GM12878 (cell line): ENCODE measurements around the gene IRF9. TPM values are rescaled to one million over a fixed set of nuclear protein-coding genes. Genes with fewer than 3 reads are reported as not detected.

Experiments used
- ATAC-seq: fragments of 200-7000 bp; cut with Tn5 transposase; 3 replicates; pipeline ENCODE4 v1.9.1; 2020; ENCODE audit warnings: mild to moderate bottlenecking, moderate library complexity
- BruUV-seq: library from RNA; stranded (reverse); fragments of 400-500 nt; replicated peaks from 2 replicates; lab custom pipeline; 2021; lab: Mats Ljungman, UMichigan
- CTCF ChIA-PET: fragments of 300-600 bp; sonication (Branson Sonifier 250); formaldehyde crosslinking; extraction: SDS; loops from one replicate; lab custom pipeline; 2021; ENCODE audit warnings: inconsistent platforms; lab: Yijun Ruan, JAX
- POLR2A ChIA-PET: fragments of 350-600 bp; formaldehyde crosslinking; extraction: SDS; loops from one replicate; lab custom pipeline; 2021; ENCODE audit warnings: inconsistent platforms; lab: Charles Lee
- RAD21 ChIA-PET: fragments of 300-600 bp; sonication (Branson Sonifier 250); formaldehyde crosslinking; loops from one replicate; lab custom pipeline; 2023; ENCODE audit warnings: antibody characterized with exemption; ENCODE audit not compliant: unreplicated experiment; lab: Charles Lee
- SMC1A ChIA-PET: fragments of 300-600 bp; sonication (Branson Sonifier 250); formaldehyde crosslinking; loops from one replicate; lab custom pipeline; 2023; ENCODE audit not compliant: unreplicated experiment, uncharacterized antibody; lab: Charles Lee
- DNase-seq: peaks from one replicate; pipeline ENCODE4 v3.0.0-alpha.2; 2011; ENCODE audit warnings: low read depth, low spot score
- FAIRE-seq: peaks from 3 replicates; lab custom pipeline; 2011; peaks lifted over from hg19 to GRCh38; lab: Jason Lieb, UNC
- H2AFZ ChIP-seq: 2 replicates; pipeline ENCODE4 v1.6.0; 2011; ENCODE audit warnings: low read depth, low read length, control low read depth; ENCODE audit not compliant: control insufficient read depth
- H3K27ac ChIP-seq: 2 replicates; pipeline ENCODE4 v1.5.1; 2011; ENCODE audit warnings: control low read depth; ENCODE audit not compliant: control insufficient read depth, insufficient read depth
- H3K27me3 ChIP-seq, 2 experiments: replicated peaks in 1 of 2; 2 replicates each; pipeline versions ENCODE4 v1.6.0 to v1.6.1; 2011; ENCODE audit warnings: low read length in 1 of 2; ENCODE audit not compliant: control insufficient read depth in 2 of 2, insufficient read depth in 2 of 2
- H3K36me3 ChIP-seq, 2 experiments: 2 replicates each; pipeline ENCODE4 v1.5.1; 2011; ENCODE audit warnings: low read length in 1 of 2; ENCODE audit not compliant: control insufficient read depth in 2 of 2, insufficient read depth in 2 of 2
- H3K4me1 ChIP-seq: 2 replicates; pipeline ENCODE4 v1.6.1; 2011; ENCODE audit warnings: mild to moderate bottlenecking, low read length, moderate library complexity, mixed read lengths; ENCODE audit not compliant: control insufficient read depth, insufficient read depth
- H3K4me2 ChIP-seq: 2 replicates; pipeline ENCODE4 v1.6.0; 2011; ENCODE audit warnings: control low read depth; ENCODE audit not compliant: control insufficient read depth, insufficient read depth
- H3K4me3 ChIP-seq: fragments of 200-600 bp; sonication (generic); 2 replicates; pipeline ENCODE4 v1.5.1; 2016
- H3K79me2 ChIP-seq: 2 replicates; pipeline ENCODE4 v1.6.0; 2011; ENCODE audit warnings: low read length; ENCODE audit not compliant: control insufficient read depth, insufficient read depth
- H3K9ac ChIP-seq: 2 replicates; pipeline ENCODE4 v1.8.0; 2011; ENCODE audit warnings: low read length, control low read depth, mixed read lengths; ENCODE audit not compliant: control insufficient read depth, insufficient read depth
- H3K9me3 ChIP-seq: replicated peaks from 3 replicates; pipeline ENCODE4 v1.5.1; 2011; ENCODE audit warnings: mild to moderate bottlenecking, low read length; ENCODE audit not compliant: control insufficient read depth, insufficient read depth
- H4K20me1 ChIP-seq: 2 replicates; pipeline ENCODE4 v1.6.0; 2011; ENCODE audit not compliant: control insufficient read depth, insufficient read depth
- BCL3 ChIP-seq: IDR thresholded peaks from 2 replicates; pipeline ENCODE4 v1.6.1; 2011; ENCODE audit warnings: borderline replicate concordance, low read depth, mild to moderate bottlenecking, moderate library complexity, low read length; ENCODE audit not compliant: insufficient read depth, poor library complexity, severe bottlenecking
- CBX3 ChIP-seq: fragments of 200-600 bp; sonication (generic); IDR thresholded peaks from 2 replicates; pipeline ENCODE4 v1.6.1; 2016; ENCODE audit warnings: low read depth, borderline replicate concordance
- JUND ChIP-seq: IDR thresholded peaks from 2 replicates; pipeline ENCODE4 v1.6.1; 2012; ENCODE audit warnings: low read depth, mild to moderate bottlenecking, low read length, improper control_type of control experiment, moderate library complexity
- MAX ChIP-seq: IDR thresholded peaks from 2 replicates; pipeline ENCODE4 v1.6.1; 2012; ENCODE audit warnings: low read depth, low read length, improper control_type of control experiment
- MEF2B ChIP-seq: fragments of 450-650 bp; IDR thresholded peaks from 2 replicates; pipeline ENCODE4 v1.6.1; 2018; ENCODE audit warnings: mild to moderate bottlenecking, moderate library complexity; ENCODE audit not compliant: partially characterized antibody, poor library complexity, severe bottlenecking
- MTA2 ChIP-seq: fragments of 450-650 bp; IDR thresholded peaks from 2 replicates; pipeline ENCODE4 v1.6.1; 2016; ENCODE audit warnings: low read depth, mild to moderate bottlenecking, moderate library complexity
- NFYB ChIP-seq: IDR thresholded peaks from 2 replicates; pipeline ENCODE4 v1.6.1; 2011; ENCODE audit warnings: low read depth, mild to moderate bottlenecking, low read length, improper control_type of control experiment, moderate library complexity; ENCODE audit not compliant: insufficient read depth
- RB1 ChIP-seq: fragments of 450-650 bp; formaldehyde crosslinking; IDR thresholded peaks from 2 replicates; pipeline ENCODE4 v1.6.1; 2017; ENCODE audit warnings: mild to moderate bottlenecking, borderline replicate concordance
- SPI1 ChIP-seq: IDR thresholded peaks from 2 replicates; pipeline ENCODE4 v1.6.1; 2011; ENCODE audit warnings: low read depth, mild to moderate bottlenecking, low read length, moderate library complexity, borderline replicate concordance; ENCODE audit not compliant: insufficient read depth
- STAT3 ChIP-seq: IDR thresholded peaks from 2 replicates; pipeline ENCODE4 v1.6.1; 2011; ENCODE audit warnings: low read depth, low read length, improper control_type of control experiment
- TARDBP ChIP-seq: IDR thresholded peaks from 2 replicates; pipeline ENCODE4 v1.6.1; 2016; ENCODE audit warnings: borderline replicate concordance
- TCF12 ChIP-seq: IDR thresholded peaks from 2 replicates; pipeline ENCODE4 v1.6.1; 2011; ENCODE audit warnings: low read depth, mild to moderate bottlenecking, low read length
- ZNF217 ChIP-seq: fragments of 450-650 bp; IDR thresholded peaks from 2 replicates; pipeline ENCODE4 v1.6.1; 2017; ENCODE audit warnings: antibody characterized with exemption, mild to moderate bottlenecking
- WGBS: methylation state at CpG from one replicate; pipeline ENCODE4 v1.1.6; 2016; ENCODE audit warnings: low lambda C conversion rate; ENCODE audit not compliant: insufficient replicate concordance, insufficient coverage; ENCODE audit errors: missing lambda C conversion rate; 5-methylcytosine and 5-hydroxymethylcytosine counted together
- in situ Hi-C: fragments of 300-500 bp; cut with MboI; formaldehyde crosslinking; loops from 9 replicates; pipeline ENCODE4 v1.14.3; 2018; ENCODE audit warnings: mixed read lengths
- intact Hi-C: fragments of 100-400 bp; cut with micrococcal nuclease; formaldehyde crosslinking; loops from one replicate; pipeline ENCODE4 v1.14.2; 2022; ENCODE audit not compliant: unreplicated experiment
- polyA plus RNA-seq, 11 experiments: library from polyadenylated mRNA; depleted of rRNA in 4 of 11; unstranded in 6 of 11; stranded (reverse) in 5 of 11; fragments of >200 nt; fragmentation: Nextera tagmentation in 4 of 11; fragmentation: Illumina TruSeq in 1 of 11; extraction: Ambion mirVana in 4 of 11; extraction: Trizol in 1 of 11; gene quantifications; 1 replicate in 1 of 11; 2 replicates in 10 of 11; pipeline versions ENCODE4 v1.2.1 to v1.2.3, GENCODE V29; 2011 to 2016; ENCODE audit warnings: inconsistent platforms in 2 of 11, missing spikeins in 2 of 11, low read depth in 1 of 11
- total RNA-seq, 4 experiments: library from RNA; depleted of rRNA in 3 of 4; stranded (reverse); fragments of >200 nt in 3 of 4; fragmentation: Illumina TruSeq in 1 of 4; extraction: Trizol in 1 of 4; gene quantifications; 2 replicates each; pipeline versions ENCODE4 v1.2.1 to v1.2.3, GENCODE V29; 2013 to 2021
- TF ChIP-seq, protein P1 (sequence below): IDR thresholded peaks from 2 replicates; pipeline ENCODE4 v1.6.1; 2012; ENCODE audit warnings: low read depth, low read length, improper control_type of control experiment
- TF ChIP-seq, protein P2 (sequence below): fragments of 450-650 bp; IDR thresholded peaks from 2 replicates; pipeline ENCODE4 v1.6.1; 2017; ENCODE audit warnings: mild to moderate bottlenecking, moderate library complexity

IRF9 gene
- total and polyA plus RNA-seq, 10 of the 15 experiments (the other 5 are each of a cell fraction or from before 2014, with no cell fraction given) = 47.6 to 234 (median 148) TPM

DNA sequence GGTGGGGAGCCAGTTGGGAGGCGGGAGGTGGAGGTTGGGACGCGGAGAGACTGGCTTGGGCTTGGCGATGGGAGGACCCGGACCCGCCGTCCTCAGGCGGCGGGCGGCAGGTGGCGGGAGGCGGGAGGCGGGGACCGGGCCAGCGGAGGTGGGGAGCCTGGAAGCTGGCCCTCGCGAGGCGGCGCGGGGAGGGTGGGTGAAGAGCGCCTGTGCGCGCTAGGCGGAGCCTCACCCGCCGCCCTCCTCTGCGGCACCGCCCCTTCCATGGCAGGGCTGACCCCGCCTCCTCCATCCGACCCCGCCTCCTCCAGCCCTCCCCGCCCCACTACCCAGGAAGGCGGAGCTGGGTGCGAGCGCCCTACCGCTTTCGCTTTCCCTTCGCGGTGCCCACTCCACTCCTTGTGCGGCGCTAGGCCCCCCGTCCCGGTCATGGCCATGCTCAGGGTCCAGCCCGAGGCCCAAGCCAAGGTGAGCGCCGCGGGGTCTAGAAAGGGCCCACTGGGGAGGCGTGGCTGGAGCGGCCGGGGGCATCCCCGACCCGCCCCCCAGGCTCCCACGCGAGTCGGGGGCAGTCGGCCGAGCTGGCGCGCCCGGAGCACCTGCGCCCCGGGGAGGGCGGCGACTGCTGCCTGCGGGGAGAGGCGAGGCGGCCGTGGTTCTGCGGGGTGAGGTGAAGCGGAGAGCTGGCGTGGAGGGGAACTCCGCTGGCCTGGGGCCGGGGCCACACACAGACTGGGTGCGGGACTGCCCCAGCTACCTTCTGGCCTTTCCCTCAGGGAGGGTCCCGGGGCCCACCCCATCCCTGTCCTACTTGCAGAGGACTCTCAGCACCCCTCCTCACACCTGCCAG, 25.0 kb upstream of the IRF9 start, which contains the start of gene PSME1:
Gene PSME1 (plus strand): TSS at position 361 of the 850 bp plus-strand sequence. CDS start 69 bp downstream, at position 430.
- intact Hi-C loops (no loop called here), in situ Hi-C loops (no loop called here)
- H3K4me3 ChIP-seq = peak within 1 kb of the TSS; percentile 99
- FAIRE-seq (peak; percentile 52), ATAC-seq (peak; percentile 94), DNase-seq (peak; percentile 75)
- SMC1A ChIA-PET = interaction anchor here (0.6 to 7.7 kb wide), 7 partner anchors 10 to 107 kb away, joined by 3 to 70 read pairs (median 18); partner anchors contain the start of genes DCAF11, IRF9, NRL and PSME2
- peak within 1 kb of the TSS; percentile 95 for H3K27ac ChIP-seq
- H3K4me2 ChIP-seq = peak within 1 kb of the TSS; percentile 82
- peaks cover 52% of the 10 kb centered on the region for H3K79me2 ChIP-seq
- CTCF ChIA-PET = interaction anchor here (0.7 to 4.9 kb wide), 11 partner anchors 8 to 171 kb away, joined by 3 to 39 read pairs (median 4); partner anchors contain the start of genes DCAF11, IRF9, NRL and PSME2
- WGBS = under 1% methylated on average over 48 of the region's 75 CpGs
- BruUV-seq = no TSS peak
- H2AFZ ChIP-seq = peak within 1 kb of the TSS; percentile 83
- RAD21 ChIA-PET = interaction anchor here (1.0 to 6.8 kb wide), 14 partner anchors 8 to 110 kb away, joined by 3 to 69 read pairs (median 8); partner anchors contain the start of genes DCAF11, IRF9, MDP1 and NRL
- H3K9me3 ChIP-seq = no peaks in the 10 kb centered on the region
- H3K4me1 ChIP-seq = peaks cover 40% of the 10 kb centered on the region
- POLR2A ChIA-PET = interaction anchor here (0.6 to 11.6 kb wide), 17 partner anchors 8 to 135 kb away, joined by 3 to 276 read pairs (median 6); partner anchors contain the start of genes DCAF11, IPO4, IRF9 and NRL
- H4K20me1 ChIP-seq = no peaks in the 10 kb centered on the region
- peaks cover 8 to 12% of the 10 kb centered on the region in 2 experiments; a peak in 3 of 4 replicates for H3K36me3 ChIP-seq
- H3K27me3 ChIP-seq = no peaks in the 10 kb centered on the region
- H3K9ac ChIP-seq = peak within 1 kb of the TSS; percentile 96
- TF ChIP-seq MAX = no peak
- no peak for TF ChIP-seq TARDBP
- TF ChIP-seq ZNF217 = peak; percentile 37; the same call in 1 of the 2 replicates
- TF ChIP-seq, protein P1, sequence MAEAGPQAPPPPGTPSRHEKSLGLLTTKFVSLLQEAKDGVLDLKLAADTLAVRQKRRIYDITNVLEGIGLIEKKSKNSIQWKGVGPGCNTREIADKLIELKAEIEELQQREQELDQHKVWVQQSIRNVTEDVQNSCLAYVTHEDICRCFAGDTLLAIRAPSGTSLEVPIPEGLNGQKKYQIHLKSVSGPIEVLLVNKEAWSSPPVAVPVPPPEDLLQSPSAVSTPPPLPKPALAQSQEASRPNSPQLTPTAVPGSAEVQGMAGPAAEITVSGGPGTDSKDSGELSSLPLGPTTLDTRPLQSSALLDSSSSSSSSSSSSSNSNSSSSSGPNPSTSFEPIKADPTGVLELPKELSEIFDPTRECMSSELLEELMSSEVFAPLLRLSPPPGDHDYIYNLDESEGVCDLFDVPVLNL = no peak
- no peak for TF ChIP-seq STAT3
- TF ChIP-seq MTA2 = no peak
- TF ChIP-seq, protein P2, sequence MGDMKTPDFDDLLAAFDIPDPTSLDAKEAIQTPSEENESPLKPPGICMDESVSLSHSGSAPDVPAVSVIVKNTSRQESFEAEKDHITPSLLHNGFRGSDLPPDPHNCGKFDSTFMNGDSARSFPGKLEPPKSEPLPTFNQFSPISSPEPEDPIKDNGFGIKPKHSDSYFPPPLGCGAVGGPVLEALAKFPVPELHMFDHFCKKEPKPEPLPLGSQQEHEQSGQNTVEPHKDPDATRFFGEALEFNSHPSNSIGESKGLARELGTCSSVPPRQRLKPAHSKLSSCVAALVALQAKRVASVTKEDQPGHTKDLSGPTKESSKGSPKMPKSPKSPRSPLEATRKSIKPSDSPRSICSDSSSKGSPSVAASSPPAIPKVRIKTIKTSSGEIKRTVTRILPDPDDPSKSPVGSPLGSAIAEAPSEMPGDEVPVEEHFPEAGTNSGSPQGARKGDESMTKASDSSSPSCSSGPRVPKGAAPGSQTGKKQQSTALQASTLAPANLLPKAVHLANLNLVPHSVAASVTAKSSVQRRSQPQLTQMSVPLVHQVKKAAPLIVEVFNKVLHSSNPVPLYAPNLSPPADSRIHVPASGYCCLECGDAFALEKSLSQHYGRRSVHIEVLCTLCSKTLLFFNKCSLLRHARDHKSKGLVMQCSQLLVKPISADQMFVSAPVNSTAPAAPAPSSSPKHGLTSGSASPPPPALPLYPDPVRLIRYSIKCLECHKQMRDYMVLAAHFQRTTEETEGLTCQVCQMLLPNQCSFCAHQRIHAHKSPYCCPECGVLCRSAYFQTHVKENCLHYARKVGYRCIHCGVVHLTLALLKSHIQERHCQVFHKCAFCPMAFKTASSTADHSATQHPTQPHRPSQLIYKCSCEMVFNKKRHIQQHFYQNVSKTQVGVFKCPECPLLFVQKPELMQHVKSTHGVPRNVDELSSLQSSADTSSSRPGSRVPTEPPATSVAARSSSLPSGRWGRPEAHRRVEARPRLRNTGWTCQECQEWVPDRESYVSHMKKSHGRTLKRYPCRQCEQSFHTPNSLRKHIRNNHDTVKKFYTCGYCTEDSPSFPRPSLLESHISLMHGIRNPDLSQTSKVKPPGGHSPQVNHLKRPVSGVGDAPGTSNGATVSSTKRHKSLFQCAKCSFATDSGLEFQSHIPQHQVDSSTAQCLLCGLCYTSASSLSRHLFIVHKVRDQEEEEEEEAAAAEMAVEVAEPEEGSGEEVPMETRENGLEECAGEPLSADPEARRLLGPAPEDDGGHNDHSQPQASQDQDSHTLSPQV = no peak
- no peak for TF ChIP-seq MEF2B
- TF ChIP-seq SPI1 = no peak
- TF ChIP-seq BCL3 = no peak
- no peak for TF ChIP-seq CBX3
- TF ChIP-seq NFYB = no peak
- TF ChIP-seq JUND = no peak
- TF ChIP-seq TCF12 = no peak
- TF ChIP-seq RB1 = peak; percentile 41; the same call in 1 of the 2 replicates
